HepG2 (cell line): ENCODE measurements around the gene PKD1L1. TPM values are rescaled to one million over a fixed set of nuclear protein-coding genes. Genes with fewer than 3 reads are reported as not detected.
A peak's percentile ranks its signal among the peaks of the same experiment; 100 is the strongest.

Experiments
- AKNA ChIP-seq: sonication (generic); formaldehyde crosslinking; IDR thresholded peaks from 2 replicates; pipeline ENCODE4 v1.4.0; 2020; ENCODE audit warnings: missing genetic modification reagents, borderline replicate concordance
- CEBPG ChIP-seq: IDR thresholded peaks from 2 replicates; pipeline ENCODE4 v1.6.1; 2016
- GLMP ChIP-seq: sonication (generic); formaldehyde crosslinking; IDR thresholded peaks from 2 replicates; pipeline ENCODE4 v1.9.0; 2021; ENCODE audit warnings: missing genetic modification reagents, mild to moderate bottlenecking, borderline replicate concordance
- HDAC1 ChIP-seq: sonication (generic); formaldehyde crosslinking; IDR thresholded peaks from 2 replicates; pipeline ENCODE4 v1.5.1; 2020; ENCODE audit warnings: mild to moderate bottlenecking, missing genetic modification reagents
- HMG20A ChIP-seq: IDR thresholded peaks from 2 replicates; pipeline ENCODE4 v1.6.1; 2016; ENCODE audit warnings: borderline replicate concordance
- NFYB ChIP-seq: sonication (generic); formaldehyde crosslinking; IDR thresholded peaks from 2 replicates; pipeline ENCODE4 v1.4.0; 2020; ENCODE audit warnings: missing genetic modification reagents
- NR1H2 ChIP-seq: sonication (generic); formaldehyde crosslinking; IDR thresholded peaks from 2 replicates; pipeline ENCODE4 v1.8.1; 2022; ENCODE audit warnings: low read depth, missing genetic modification reagents, borderline replicate concordance
- PBX2 ChIP-seq: IDR thresholded peaks from 2 replicates; pipeline ENCODE4 v1.6.1; 2016; ENCODE audit warnings: control low read depth
- REXO4 ChIP-seq: sonication (generic); formaldehyde crosslinking; IDR thresholded peaks from 2 replicates; pipeline ENCODE4 v1.8.0; 2022; ENCODE audit warnings: missing genetic modification reagents, mild to moderate bottlenecking, borderline replicate concordance
- SIX1 ChIP-seq: sonication (generic); formaldehyde crosslinking; IDR thresholded peaks from 2 replicates; pipeline ENCODE4 v1.4.0; 2020; ENCODE audit warnings: missing genetic modification reagents, borderline replicate concordance
- SNAPC2 ChIP-seq: sonication (generic); formaldehyde crosslinking; IDR thresholded peaks from 2 replicates; pipeline ENCODE4 v1.8.1; 2022; ENCODE audit warnings: mild to moderate bottlenecking, missing genetic modification reagents
- SOX6 ChIP-seq, 2 experiments: fragments of 450-650 bp in 1 of 2; sonication (generic) in 1 of 2; formaldehyde crosslinking in 1 of 2; IDR thresholded peaks; 2 replicates each; pipeline versions ENCODE4 v1.4.0 to v1.6.1; 2017 to 2020; ENCODE audit warnings: antibody characterized with exemption in 1 of 2, mild to moderate bottlenecking in 1 of 2, missing genetic modification reagents in 1 of 2
- SRSF1 ChIP-seq: fragments of 200-400 bp; formaldehyde crosslinking; optimal IDR thresholded peaks from 2 replicates; pipeline ENCODE3; 2017; ENCODE audit warnings: mild to moderate bottlenecking, low read depth, low read length, moderate library complexity
- ZNF142 ChIP-seq: sonication (generic); formaldehyde crosslinking; IDR thresholded peaks from 2 replicates; pipeline ENCODE4 v1.4.0; 2020; ENCODE audit warnings: missing genetic modification reagents
- ZNF468 ChIP-seq: sonication (generic); formaldehyde crosslinking; IDR thresholded peaks from 2 replicates; pipeline ENCODE4 v1.8.0; 2022; ENCODE audit warnings: mild to moderate bottlenecking, moderate library complexity, missing genetic modification reagents
- ZNF598 ChIP-seq: sonication (generic); formaldehyde crosslinking; IDR thresholded peaks from 2 replicates; pipeline ENCODE4 v1.5.1; 2020; ENCODE audit warnings: mild to moderate bottlenecking, missing genetic modification reagents, borderline replicate concordance
- polyA plus RNA-seq, 8 experiments: library from polyadenylated mRNA; depleted of rRNA in 3 of 8; stranded (reverse) in 7 of 8; unstranded in 1 of 8; fragments of >200 nt; fragmentation: Illumina TruSeq in 4 of 8; extraction: Trizol in 4 of 8; gene quantifications; 2 replicates each; pipeline versions ENCODE4 v1.2.1 to v1.2.3, GENCODE V29; 2011 to 2016; ENCODE audit warnings: low read depth in 4 of 8, missing spikeins in 1 of 8, mixed read lengths in 1 of 8; ENCODE audit not compliant: insufficient read depth in 1 of 8
- total RNA-seq, 5 experiments: library from RNA; depleted of rRNA; stranded (reverse); fragments of >200 nt; fragmentation: Illumina TruSeq; extraction: Trizol; gene quantifications; 2 replicates each; pipeline ENCODE4 v1.2.3, GENCODE V29; 2016; ENCODE audit warnings: low read depth in 1 of 5

The PKD1L1 gene
- total and polyA plus RNA-seq, 2 of the 13 experiments (the other 11 are each of a cell fraction or from before 2014, with no cell fraction given), result 0.01 TPM; not detected in 1

- TF ChIP-seq ZNF142 (CRISPR knock-in tag) (peak; percentile 77; the same call in 1 of the 2 replicates), ZNF598 (CRISPR knock-in tag) (peak; percentile 61; the same call in 1 of the 2 replicates), SRSF1 (peak; percentile 86), SIX1 (CRISPR knock-in tag) (peak; percentile 29; the same call in 1 of the 2 replicates), ZNF468 (no peak), AKNA (CRISPR knock-in tag) (no peak), NR1H2 (no peak), CEBPG (CRISPR knock-in tag) (peak; percentile 40; the same call in 1 of the 2 replicates), PBX2 (CRISPR knock-in tag) (no peak), SNAPC2 (CRISPR knock-in tag) (no peak), HMG20A (peak; percentile 59; the same call in 1 of the 2 replicates), HDAC1 (peak; percentile 98), SOX6 (IDR thresholded peaks at IDR 0.05) (no peak), SOX6 (CRISPR knock-in tag; IDR thresholded peaks at IDR 0.05) (peak; percentile 84), NFYB (CRISPR knock-in tag) (peak; percentile 29; the same call in 1 of the 2 replicates), REXO4 (CRISPR knock-in tag) (no peak), GLMP (no peak)
Observed at GRCh38 chr7:47979145-47979831, 31.0 kb upstream of the PKD1L1 start, which contains the start of gene HUS1 (continued).
